Suprapubic skin (tissue), 4 donors: ENCODE results near the gene SCARB1. TPM values are rescaled to one million over a fixed set of nuclear protein-coding genes. Genes with fewer than 3 reads are reported as not detected.

Experiments used
- DNase-seq, 2 donors: peaks; one replicate each; pipeline ENCODE4 v3.0.0-alpha.2; 2019; ENCODE audit warnings: low spot score in 2 of 2
- H3K27ac ChIP-seq: fragments of 200-600 bp; sonication (generic); one replicate; pipeline ENCODE4 v1.5.1; 2019
- H3K27me3 ChIP-seq: fragments of 200-600 bp; sonication (generic); one replicate; pipeline ENCODE4 v1.5.1; 2019
- H3K36me3 ChIP-seq: fragments of 200-600 bp; sonication (generic); one replicate; pipeline ENCODE4 v1.5.1; 2019
- H3K4me1 ChIP-seq: fragments of 200-600 bp; sonication (generic); one replicate; pipeline ENCODE4 v1.5.1; 2019
- H3K4me3 ChIP-seq: fragments of 200-600 bp; sonication (generic); one replicate; pipeline ENCODE4 v1.5.1; 2019; ENCODE audit warnings: mild to moderate bottlenecking
- H3K9me3 ChIP-seq: fragments of 200-600 bp; sonication (generic); one replicate; pipeline ENCODE4 v1.5.1; 2019
- EP300 ChIP-seq: sonication (generic); formaldehyde crosslinking; IDR thresholded peaks from one replicate; pipeline ENCODE4 v1.6.1; 2017; ENCODE audit warnings: antibody characterized with exemption
- POLR2A ChIP-seq, 2 donors: fragments of 450-650 bp; IDR thresholded peaks; one replicate each; pipeline ENCODE4 v1.6.1; 2017; ENCODE audit warnings: antibody characterized with exemption in 2 of 2, mild to moderate bottlenecking in 2 of 2, moderate library complexity in 2 of 2
- POLR2AphosphoS5 ChIP-seq, 3 donors: sonication (generic); formaldehyde crosslinking; IDR thresholded peaks; one replicate each; pipeline ENCODE4 v1.6.1; 2017; ENCODE audit warnings: antibody characterized with exemption in 3 of 3
- WGBS: methylation state at CpG from one replicate; pipeline ENCODE4 v1.1.5; 2018; 5-methylcytosine and 5-hydroxymethylcytosine counted together
- total RNA-seq, 4 donors: library from RNA; depleted of rRNA; stranded (reverse); fragments of >200 nt; gene quantifications; one replicate each; pipeline ENCODE4 v1.1.0, GENCODE V29; 2016
- TF ChIP-seq, protein P1 (sequence below), 2 donors: fragments of 200-600 bp in 1 of 2; fragments of 450-650 bp in 1 of 2; sonication (generic) in 1 of 2; IDR thresholded peaks; one replicate each; pipeline ENCODE4 v1.5.1; 2016 to 2019; ENCODE audit warnings: antibody characterized with exemption in 2 of 2, mild to moderate bottlenecking in 1 of 2, moderate library complexity in 1 of 2

The SCARB1 gene
- total RNA-seq, 4 donors from 2014 or later, result 25.6 to 38.1 (median 29.0) TPM

DNA sequence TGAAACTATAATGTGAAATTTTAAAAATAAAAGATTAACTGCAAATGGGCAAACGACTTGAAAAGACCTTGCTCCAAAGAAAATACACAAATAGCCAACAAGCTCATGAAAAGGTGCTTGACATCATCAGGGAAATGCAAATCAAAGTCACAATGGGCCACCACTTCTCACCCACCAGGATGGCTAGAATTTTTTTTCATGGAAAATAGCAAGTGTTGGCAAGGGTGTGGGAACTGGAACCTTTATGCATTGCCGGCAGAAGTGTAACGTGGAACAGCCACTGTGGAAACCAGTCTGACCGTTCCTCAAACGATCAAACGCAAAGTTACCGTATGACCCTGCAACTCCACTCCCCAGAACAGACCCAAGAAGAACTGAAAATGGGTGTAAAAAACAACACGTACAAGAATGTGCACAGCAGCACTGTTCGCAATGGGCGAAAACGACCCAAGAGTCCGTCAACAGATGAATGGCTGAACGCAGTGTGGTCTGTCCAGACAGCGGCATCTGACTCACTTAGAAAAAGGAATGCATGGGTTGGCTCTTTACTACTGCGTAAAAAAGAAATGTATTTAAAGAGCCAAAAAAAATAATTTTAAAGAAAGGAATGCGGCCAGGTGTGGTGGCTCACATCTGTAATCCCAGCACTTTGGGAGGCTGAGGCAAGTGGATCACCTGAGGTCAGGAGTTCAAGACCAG is 40.2 kb downstream of the SCARB1 start:
- H3K27ac ChIP-seq, result no peak overlapping the region
- no peaks in the 10 kb centered on the region for H3K27me3 ChIP-seq
- WGBS, result 92% methylated on average over 16 of the region's 16 CpGs
- TF ChIP-seq, protein P1, sequence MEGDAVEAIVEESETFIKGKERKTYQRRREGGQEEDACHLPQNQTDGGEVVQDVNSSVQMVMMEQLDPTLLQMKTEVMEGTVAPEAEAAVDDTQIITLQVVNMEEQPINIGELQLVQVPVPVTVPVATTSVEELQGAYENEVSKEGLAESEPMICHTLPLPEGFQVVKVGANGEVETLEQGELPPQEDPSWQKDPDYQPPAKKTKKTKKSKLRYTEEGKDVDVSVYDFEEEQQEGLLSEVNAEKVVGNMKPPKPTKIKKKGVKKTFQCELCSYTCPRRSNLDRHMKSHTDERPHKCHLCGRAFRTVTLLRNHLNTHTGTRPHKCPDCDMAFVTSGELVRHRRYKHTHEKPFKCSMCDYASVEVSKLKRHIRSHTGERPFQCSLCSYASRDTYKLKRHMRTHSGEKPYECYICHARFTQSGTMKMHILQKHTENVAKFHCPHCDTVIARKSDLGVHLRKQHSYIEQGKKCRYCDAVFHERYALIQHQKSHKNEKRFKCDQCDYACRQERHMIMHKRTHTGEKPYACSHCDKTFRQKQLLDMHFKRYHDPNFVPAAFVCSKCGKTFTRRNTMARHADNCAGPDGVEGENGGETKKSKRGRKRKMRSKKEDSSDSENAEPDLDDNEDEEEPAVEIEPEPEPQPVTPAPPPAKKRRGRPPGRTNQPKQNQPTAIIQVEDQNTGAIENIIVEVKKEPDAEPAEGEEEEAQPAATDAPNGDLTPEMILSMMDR (IDR thresholded peaks at IDR 0.05), result no peak
- TF ChIP-seq POLR2A (IDR thresholded peaks at IDR 0.05) (no peak), POLR2AphosphoS5 (IDR thresholded peaks at IDR 0.05) (no peak), EP300 (no peak)
- no peak for DNase-seq
- no peak overlapping the region for H3K4me3 ChIP-seq
- peaks cover 4% of the 10 kb centered on the region for H3K4me1 ChIP-seq
- H3K9me3 ChIP-seq, result no peaks in the 10 kb centered on the region
- no peaks in the 10 kb centered on the region for H3K36me3 ChIP-seq

GRCh38 chr12:124822218-124822617 is 41.4 kb downstream of the SCARB1 start:
- Histone ChIP-seq H3K4me3 (no peak overlapping the region), H3K27me3 (no peaks in the 10 kb centered on the region), H3K4me1 (no peaks in the 10 kb centered on the region), H3K9me3 (no peaks in the 10 kb centered on the region), H3K27ac (no peak overlapping the region), H3K36me3 (no peaks in the 10 kb centered on the region)
- DNase-seq, result no peak
- TF ChIP-seq EP300, result no peak
- TF ChIP-seq, protein P1 (IDR thresholded peaks at IDR 0.05), result no peak
- 97% methylated on average over 6 of the region's 6 CpGs for WGBS

- no peak overlapping the region for H3K27ac ChIP-seq
- TF ChIP-seq, protein P1 (IDR thresholded peaks at IDR 0.05), result no peak
- no peak for DNase-seq
- H3K36me3 ChIP-seq, result no peaks in the 10 kb centered on the region
- WGBS, result 91% methylated on average over 16 of the region's 16 CpGs
- no peaks in the 10 kb centered on the region for H3K4me1 ChIP-seq
- H3K4me3 ChIP-seq, result no peak overlapping the region
- no peaks in the 10 kb centered on the region for H3K9me3 ChIP-seq
- H3K27me3 ChIP-seq, result no peaks in the 10 kb centered on the region
These were observed 42.1 kb downstream of the SCARB1 start for GRCh38 chr12:124821252-124822200.

DNA sequence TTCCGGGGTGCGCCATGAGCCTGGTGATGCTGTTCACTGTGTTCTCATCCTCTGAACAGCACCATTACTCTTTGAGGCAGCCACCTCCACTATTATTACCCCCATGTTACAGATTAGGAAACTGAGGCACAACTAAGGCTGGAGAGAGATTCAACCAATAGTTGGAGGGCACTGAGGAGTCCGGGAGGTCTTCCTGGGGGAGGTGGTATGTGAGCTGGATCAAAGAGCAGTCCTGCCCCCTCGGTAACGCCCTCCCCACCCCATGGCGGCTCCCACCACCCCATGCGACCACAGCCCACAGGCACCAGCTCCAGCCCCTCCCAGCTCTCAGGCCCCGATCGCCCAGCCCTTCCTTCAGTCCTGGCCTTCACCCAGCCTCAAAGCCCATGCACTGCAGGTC is 43.5 kb downstream of the SCARB1 start:
- 92% methylated on average over 6 of the region's 9 CpGs for WGBS
- Histone ChIP-seq H3K27ac (no peak overlapping the region), H3K9me3 (no peaks in the 10 kb centered on the region), H3K36me3 (no peaks in the 10 kb centered on the region), H3K4me3 (no peak overlapping the region), H3K27me3 (no peaks in the 10 kb centered on the region), H3K4me1 (no peaks in the 10 kb centered on the region)
- TF ChIP-seq, protein P1 (IDR thresholded peaks at IDR 0.05), result no peak
- TF ChIP-seq EP300, result no peak
- TF ChIP-seq POLR2AphosphoS5 (IDR thresholded peaks at IDR 0.05), result no peak
- no peak for TF ChIP-seq POLR2A (IDR thresholded peaks at IDR 0.05)
- DNase-seq, result no peak

DNA sequence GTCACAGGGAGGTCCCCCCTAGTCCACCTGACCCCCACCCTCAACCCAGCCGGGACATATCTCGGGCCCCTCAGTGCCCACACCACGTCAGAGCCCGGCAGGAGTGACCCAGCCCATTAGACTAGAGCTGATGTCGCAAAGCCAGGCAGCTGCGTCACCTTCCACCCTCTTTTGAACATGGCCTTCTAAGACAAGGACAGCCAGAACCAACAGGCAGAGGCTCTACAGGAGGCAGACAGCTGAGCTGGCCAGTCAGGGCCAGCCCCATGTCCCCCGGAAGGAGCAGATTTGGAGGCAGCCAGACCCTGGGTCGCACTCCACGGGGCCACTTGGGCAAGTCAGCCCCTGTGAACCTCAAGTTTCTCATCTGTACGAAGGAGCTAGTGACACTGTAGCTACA is 44.1 kb downstream of the SCARB1 start:
- H3K27ac ChIP-seq, result no peak overlapping the region
- H3K4me3 ChIP-seq, result no peak overlapping the region
- 89% methylated on average over 9 of the region's 10 CpGs for WGBS
- H3K36me3 ChIP-seq, result peaks cover 2% of the 10 kb centered on the region
- no peaks in the 10 kb centered on the region for H3K27me3 ChIP-seq
- DNase-seq, result no peak
- no peak for TF ChIP-seq EP300
- no peak for TF ChIP-seq POLR2A (IDR thresholded peaks at IDR 0.05)
- no peak for TF ChIP-seq POLR2AphosphoS5 (IDR thresholded peaks at IDR 0.05)
- TF ChIP-seq, protein P1 (IDR thresholded peaks at IDR 0.05), result no peak
- no peaks in the 10 kb centered on the region for H3K9me3 ChIP-seq
- no peaks in the 10 kb centered on the region for H3K4me1 ChIP-seq
